GM19328 (cell line): Measurements from ENCODE around the gene PLXDC2.
"Not testable (repeated sequence)": the region's sequence is repeated elsewhere in the genome, so short reads cannot be mapped to it uniquely, and the experiment has no call there.

Source experiments
- ATAC-seq: cut with Tn5 transposase; IDR thresholded peaks from one replicate; pipeline ENCODE4 v1.9.1; 2021; ENCODE audit warnings: mild to moderate bottlenecking, moderate library complexity; ENCODE audit not compliant: unreplicated experiment

PLXDC2 gene

GRCh38 chr10:19816411-19817230, at the start of gene PLXDC2:
Gene PLXDC2 (plus strand): TSS chr10:19816432.
- ATAC-seq = no peak

GRCh38 chr10:19767876-19768275, 48.4 kb upstream of the PLXDC2 start:
- no peak for ATAC-seq

- not testable (repeated sequence) for ATAC-seq
Measured at GRCh38 chr10:19769826-19770225, 46.4 kb upstream of the PLXDC2 start.

GRCh38 chr10:19772972-19773371, 43.3 kb upstream of the PLXDC2 start:
- no peak for ATAC-seq

- ATAC-seq = no peak
Measured at GRCh38 chr10:19775296-19775695, 40.9 kb upstream of the PLXDC2 start.

- ATAC-seq = no peak
Measured at GRCh38 chr10:19777806-19778205, 38.4 kb upstream of the PLXDC2 start.

- ATAC-seq = no peak
Measured at GRCh38 chr10:19778996-19779395, 37.2 kb upstream of the PLXDC2 start.

GRCh38 chr10:19782430-19783089, 33.7 kb upstream of the PLXDC2 start:
- no peak for ATAC-seq

GRCh38 chr10:19783721-19784120, 32.5 kb upstream of the PLXDC2 start:
- ATAC-seq = no peak

- ATAC-seq = no peak
Measured at GRCh38 chr10:19785366-19785765, 30.9 kb upstream of the PLXDC2 start.

- no peak for ATAC-seq
Measured at GRCh38 chr10:19788075-19788686, 28.1 kb upstream of the PLXDC2 start.

GRCh38 chr10:19788902-19789301, 27.3 kb upstream of the PLXDC2 start:
- ATAC-seq = no peak

- ATAC-seq = no peak
Measured at GRCh38 chr10:19789607-19790006, 26.6 kb upstream of the PLXDC2 start.

- ATAC-seq = no peak
Measured at GRCh38 chr10:19791032-19791431, 25.2 kb upstream of the PLXDC2 start.

GRCh38 chr10:19795684-19796083, 20.5 kb upstream of the PLXDC2 start:
- no peak for ATAC-seq

- no peak for ATAC-seq
Measured at GRCh38 chr10:19800161-19800560, 16.1 kb upstream of the PLXDC2 start.

GRCh38 chr10:19801369-19801768, 14.9 kb upstream of the PLXDC2 start:
- no peak for ATAC-seq

- no peak for ATAC-seq
Measured at GRCh38 chr10:19803676-19804075, 12.6 kb upstream of the PLXDC2 start.

- ATAC-seq = no peak
Measured at GRCh38 chr10:19809481-19809880, 6.8 kb upstream of the PLXDC2 start.

- ATAC-seq = no peak
Measured at GRCh38 chr10:19811540-19811939, 4.7 kb upstream of the PLXDC2 start.

GRCh38 chr10:19812976-19813375, 3.3 kb upstream of the PLXDC2 start:
- ATAC-seq = no peak
